ENCODE data around the gene SKAP1. TPM values are rescaled to one million over a fixed set of nuclear protein-coding genes. Genes with fewer than 3 reads are reported as not detected.

The SKAP1 gene
- total and polyA plus RNA-seq, 12 donors: 3.2 to 117 (median 10.7) TPM

DNA sequence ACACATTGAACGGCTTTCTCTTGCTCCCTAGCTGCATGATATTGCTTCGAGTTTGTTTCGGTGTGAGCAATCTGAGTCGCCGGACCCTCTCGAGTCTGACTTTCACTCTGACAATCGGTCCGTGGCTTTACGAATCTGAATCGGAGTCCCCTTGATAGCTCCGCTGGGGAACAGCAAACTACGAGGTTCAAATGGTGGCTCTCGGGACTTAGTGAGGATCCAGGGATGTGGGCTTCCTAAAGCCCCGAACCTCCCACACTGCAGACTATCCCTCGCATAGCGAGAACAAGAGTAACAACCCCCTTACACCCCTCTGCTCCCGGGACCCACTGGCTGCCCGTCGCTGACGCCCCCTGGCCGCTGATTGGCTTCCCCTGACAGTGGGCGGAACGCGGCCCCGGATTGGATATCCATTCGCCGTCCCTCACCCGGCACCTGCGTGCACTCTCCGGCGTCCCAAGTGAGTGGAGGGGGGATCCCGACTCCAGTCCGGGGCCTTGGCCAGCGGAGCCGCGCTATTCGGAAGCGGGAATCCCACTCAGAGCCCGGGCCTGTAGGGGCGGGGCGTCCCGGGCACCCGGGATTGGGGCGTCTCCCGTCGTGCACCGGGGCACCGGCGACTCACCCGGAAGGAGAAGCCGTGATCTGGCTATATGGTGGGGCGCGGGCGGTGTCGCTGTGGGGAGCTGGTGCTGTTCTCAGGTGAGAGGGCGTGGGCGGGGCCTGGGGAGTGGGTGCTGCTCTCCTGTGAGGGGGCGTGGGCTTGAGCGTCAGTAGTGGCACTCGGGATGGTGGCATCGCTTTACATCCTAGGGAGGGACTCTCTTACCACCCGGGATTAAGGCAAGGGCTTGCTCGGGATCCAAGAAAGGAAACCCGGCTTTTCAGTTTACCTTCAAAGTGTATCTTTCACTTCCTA lies 322.6 kb downstream of the SKAP1 start, which contains the start of gene SNX11:
TSS of gene SNX11 (plus strand) at position 630 of the 919 bp plus-strand sequence. CDS start 4,278 bp downstream, outside the sequence.
- intact Hi-C loops (cut with DNase I): no loop called here
- TF ChIP-seq, protein P1, sequence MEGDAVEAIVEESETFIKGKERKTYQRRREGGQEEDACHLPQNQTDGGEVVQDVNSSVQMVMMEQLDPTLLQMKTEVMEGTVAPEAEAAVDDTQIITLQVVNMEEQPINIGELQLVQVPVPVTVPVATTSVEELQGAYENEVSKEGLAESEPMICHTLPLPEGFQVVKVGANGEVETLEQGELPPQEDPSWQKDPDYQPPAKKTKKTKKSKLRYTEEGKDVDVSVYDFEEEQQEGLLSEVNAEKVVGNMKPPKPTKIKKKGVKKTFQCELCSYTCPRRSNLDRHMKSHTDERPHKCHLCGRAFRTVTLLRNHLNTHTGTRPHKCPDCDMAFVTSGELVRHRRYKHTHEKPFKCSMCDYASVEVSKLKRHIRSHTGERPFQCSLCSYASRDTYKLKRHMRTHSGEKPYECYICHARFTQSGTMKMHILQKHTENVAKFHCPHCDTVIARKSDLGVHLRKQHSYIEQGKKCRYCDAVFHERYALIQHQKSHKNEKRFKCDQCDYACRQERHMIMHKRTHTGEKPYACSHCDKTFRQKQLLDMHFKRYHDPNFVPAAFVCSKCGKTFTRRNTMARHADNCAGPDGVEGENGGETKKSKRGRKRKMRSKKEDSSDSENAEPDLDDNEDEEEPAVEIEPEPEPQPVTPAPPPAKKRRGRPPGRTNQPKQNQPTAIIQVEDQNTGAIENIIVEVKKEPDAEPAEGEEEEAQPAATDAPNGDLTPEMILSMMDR (IDR thresholded peaks at IDR 0.05): peak in 1 of 6 experiments; percentile 4
- TF ChIP-seq POLR2A (IDR thresholded peaks at IDR 0.05): peak; percentile 51 to 86
- Histone ChIP-seq H3K4me1 (replicated peaks in 1 of 2) (peaks cover 0 to 33% of the 10 kb centered on the region in 2 donors), H3K36me3 (replicated peaks in 1 of 2) (no peaks in the 10 kb centered on the region), H3K27ac (peak within 1 kb of the TSS; percentile 85 to 91 (median 88)), H3K9me3 (replicated peaks in 1 of 3) (no peaks in the 10 kb centered on the region), H3K4me3 (peak within 1 kb of the TSS; percentile 57 to 63 (median 60)), H3K27me3 (no peaks in the 10 kb centered on the region)
- peak; percentile 82 to 94 (median 91) for DNase-seq
- WGBS, 4 donors: 0% methylated on average over 18 to 64 of the region's 64 CpGs

DNA sequence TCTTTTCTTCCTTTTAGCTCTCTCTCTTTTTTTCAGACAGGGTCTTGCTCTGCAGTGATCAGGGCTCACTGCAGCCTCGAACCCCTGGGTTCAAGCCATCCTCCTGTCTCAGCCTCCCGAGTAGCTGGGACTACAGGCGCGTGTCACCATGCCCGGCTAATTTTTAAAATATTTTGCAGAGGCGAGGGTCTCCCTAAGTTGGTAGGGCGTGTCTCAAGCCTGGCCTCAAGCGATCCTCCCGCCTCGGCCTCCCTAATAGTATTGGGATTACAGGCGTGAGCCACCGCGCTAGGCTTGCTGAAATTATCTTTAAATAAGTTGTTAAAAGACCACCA lies 323.2 kb downstream of the SKAP1 start:
- DNase-seq: no peak
- Histone ChIP-seq H3K27me3 (no peaks in the 10 kb centered on the region), H3K4me3 (peak overlapping the region; percentile 57 to 63 (median 60)), H3K36me3 (replicated peaks in 1 of 2) (no peaks in the 10 kb centered on the region), H3K9me3 (replicated peaks in 1 of 3) (no peaks in the 10 kb centered on the region), H3K4me1 (replicated peaks in 1 of 2) (peaks cover 0 to 35% of the 10 kb centered on the region in 2 donors), H3K27ac (peak overlapping the region; percentile 85 to 91 (median 88))
- WGBS, 4 donors: 32 to 41% (median 36%) methylated on average over 13 of the region's 13 CpGs
- intact Hi-C loops (cut with DNase I): no loop called here
- no peak for TF ChIP-seq POLR2A (IDR thresholded peaks at IDR 0.05)
- TF ChIP-seq, protein P1 (IDR thresholded peaks at IDR 0.05): no peak

DNA sequence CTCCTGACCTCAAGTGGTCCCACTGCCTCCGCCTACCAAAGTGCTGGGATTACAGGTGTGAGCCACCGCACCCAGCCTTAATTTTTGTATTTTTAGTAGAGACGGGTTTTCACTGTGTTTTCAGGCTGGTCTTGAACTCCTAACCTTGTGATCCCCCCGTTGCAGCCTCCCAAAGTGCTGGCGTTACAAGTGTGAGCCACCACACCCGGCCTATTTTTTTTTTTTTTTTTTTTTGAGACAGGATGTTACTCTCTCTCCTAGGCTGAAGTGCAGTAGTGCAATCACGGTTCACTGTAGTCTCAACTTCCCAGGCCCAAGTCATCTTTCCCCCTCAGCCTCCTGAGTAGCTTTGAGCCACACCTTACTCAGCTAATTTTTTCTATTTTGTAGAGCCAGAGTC lies 325.6 kb downstream of the SKAP1 start:
- WGBS, 4 donors: 82 to 91% (median 85%) methylated on average over 7 of the region's 7 CpGs
- TF ChIP-seq POLR2A (IDR thresholded peaks at IDR 0.05): no peak
- Histone ChIP-seq H3K36me3 (replicated peaks in 1 of 2) (no peaks in the 10 kb centered on the region), H3K27ac (no peak overlapping the region), H3K9me3 (replicated peaks in 1 of 3) (no peaks in the 10 kb centered on the region), H3K4me3 (no peak overlapping the region), H3K27me3 (no peaks in the 10 kb centered on the region), H3K4me1 (replicated peaks in 1 of 2) (peaks cover 0 to 39% of the 10 kb centered on the region in 2 donors)
- intact Hi-C loops (cut with DNase I): no loop called here
- no peak for DNase-seq

DNA sequence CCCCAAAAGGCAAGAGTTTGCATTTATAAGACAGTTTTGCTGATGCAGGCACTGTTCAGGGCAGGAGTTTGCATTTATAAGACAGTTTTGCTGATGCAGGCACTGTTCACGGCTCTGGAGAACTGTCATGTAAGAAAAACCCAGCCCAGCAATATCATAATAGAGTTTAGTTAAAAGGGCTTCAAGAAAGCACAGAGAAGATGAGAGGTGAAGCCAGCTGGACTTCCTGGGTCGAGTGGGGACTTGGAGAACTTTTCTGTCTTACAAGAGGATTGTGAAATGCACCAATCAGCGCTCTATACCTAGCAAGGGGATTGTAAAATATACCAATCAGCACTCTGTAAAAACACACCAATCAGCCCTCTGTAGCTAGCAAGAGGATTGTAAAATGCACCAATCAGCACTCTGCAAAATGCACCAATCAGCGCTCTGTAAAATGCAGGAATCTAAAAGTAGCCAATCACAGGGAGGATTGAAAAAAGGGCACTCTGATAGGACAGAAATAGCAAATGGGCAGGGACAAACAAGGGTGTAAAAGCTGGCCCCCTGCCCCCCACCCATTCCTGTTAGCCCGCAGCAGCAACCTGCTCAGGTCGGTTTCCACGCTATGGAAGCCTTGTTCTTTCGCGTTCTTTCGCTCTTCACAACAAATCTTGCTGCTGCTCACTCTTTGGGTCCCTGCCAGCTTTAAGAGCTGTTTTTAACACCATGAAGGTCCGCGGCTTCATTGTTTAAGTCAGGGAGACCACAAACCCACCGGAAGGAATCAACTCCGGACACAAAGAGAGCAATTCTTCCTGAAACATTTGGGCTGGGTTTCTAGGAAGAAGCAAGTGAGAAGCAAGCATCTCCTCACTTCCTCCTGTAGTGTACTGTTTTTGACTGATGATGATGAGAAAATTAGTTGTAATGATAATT lies 327.0 kb downstream of the SKAP1 start:
- Histone ChIP-seq H3K36me3 (replicated peaks in 1 of 2) (no peaks in the 10 kb centered on the region), H3K9me3 (replicated peaks in 1 of 3) (no peaks in the 10 kb centered on the region), H3K27me3 (no peaks in the 10 kb centered on the region), H3K4me1 (replicated peaks in 1 of 2) (peaks cover 0 to 26% of the 10 kb centered on the region in 2 donors), H3K4me3 (no peak overlapping the region), H3K27ac (peak overlapping the region in 1 of 5 donors; percentile 3)
- no peak for TF ChIP-seq POLR2A (IDR thresholded peaks at IDR 0.05)
- TF ChIP-seq, protein P1 (IDR thresholded peaks at IDR 0.05): no peak
- DNase-seq: peak in 3 of 7 donors; percentile 16 to 44 (median 31)
- intact Hi-C loops (cut with DNase I): no loop called here
- WGBS, 4 donors: 69 to 81% (median 76%) methylated on average over 14 of the region's 14 CpGs
